T-helper 1 cell treated with Interleukin-12 subunit alpha and Interleukin-12 subunit beta and Interleukin-4 antibody, amounts not matched to agents 30 ng/mL and 1 ng/mL, for 36 hours (primary cell): Measurements from ENCODE around the gene RAB22A. TPM values are rescaled to one million over a fixed set of nuclear protein-coding genes. Genes with fewer than 3 reads are reported as not detected.
"Not testable (repeated sequence)": the region's sequence is repeated elsewhere in the genome, so short reads cannot be mapped to it uniquely, and the experiment has no call there.

ENCODE experiments used
- intact Hi-C: fragments of 100-400 bp; cut with micrococcal nuclease; formaldehyde crosslinking; loops from one replicate; pipeline ENCODE4 v1.15.1; 2024
- total RNA-seq: library from RNA; stranded (reverse); gene quantifications from 2 replicates; pipeline ENCODE4 v1.2.3, GENCODE V29; 2022

The RAB22A gene
- total RNA-seq, 1 donor from 2014 or later, result 18.2 TPM

GRCh38 chr20:58340853-58341252, 31.3 kb downstream of the RAB22A start:
- intact Hi-C loops, result no loop called here

DNA sequence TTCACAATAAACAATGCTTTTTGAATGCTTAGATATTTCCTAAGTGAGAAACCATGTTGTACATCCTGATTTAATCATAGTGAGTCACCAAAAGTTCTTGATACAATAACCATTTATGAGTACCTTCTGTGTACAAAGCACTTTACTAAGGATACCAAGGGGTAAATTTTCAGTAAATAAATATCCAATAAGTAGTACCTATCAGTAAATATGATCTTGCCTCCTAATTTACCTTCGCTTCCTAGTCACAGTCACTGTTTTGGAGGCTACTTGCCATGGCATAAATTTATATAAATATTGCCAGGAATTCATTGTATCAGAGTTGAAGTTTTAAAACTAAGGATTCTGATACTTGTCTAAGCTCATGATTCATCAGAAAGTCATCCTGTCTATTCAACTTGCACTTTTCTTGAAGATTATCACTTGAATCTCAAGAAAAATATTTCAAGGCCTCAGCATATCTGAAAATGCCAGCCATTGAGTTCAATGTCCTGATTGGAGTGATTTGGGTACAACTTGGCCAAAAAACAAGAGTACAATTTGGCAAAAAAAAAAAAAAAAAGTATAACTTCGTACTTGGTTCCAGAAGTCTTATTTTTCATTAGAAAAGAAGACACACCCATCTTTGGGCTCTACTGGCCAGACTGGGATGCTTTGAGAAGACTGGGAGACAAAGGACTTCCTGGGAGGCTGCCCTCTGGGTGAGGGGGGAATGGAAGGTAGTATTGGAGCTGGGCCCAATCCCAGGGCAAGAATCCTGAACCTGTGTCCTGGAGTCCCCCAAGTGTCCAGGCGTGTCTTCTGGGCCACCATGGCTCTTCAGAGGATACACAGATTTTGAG, 32.8 kb downstream of the RAB22A start:
- intact Hi-C loops, result no loop called here

- intact Hi-C loops, result no loop called here
These were observed 35.2 kb downstream of the RAB22A start for GRCh38 chr20:58344741-58345140.

- intact Hi-C loops, result no loop called here
These were observed 40.1 kb downstream of the RAB22A start for GRCh38 chr20:58349570-58349969.

DNA sequence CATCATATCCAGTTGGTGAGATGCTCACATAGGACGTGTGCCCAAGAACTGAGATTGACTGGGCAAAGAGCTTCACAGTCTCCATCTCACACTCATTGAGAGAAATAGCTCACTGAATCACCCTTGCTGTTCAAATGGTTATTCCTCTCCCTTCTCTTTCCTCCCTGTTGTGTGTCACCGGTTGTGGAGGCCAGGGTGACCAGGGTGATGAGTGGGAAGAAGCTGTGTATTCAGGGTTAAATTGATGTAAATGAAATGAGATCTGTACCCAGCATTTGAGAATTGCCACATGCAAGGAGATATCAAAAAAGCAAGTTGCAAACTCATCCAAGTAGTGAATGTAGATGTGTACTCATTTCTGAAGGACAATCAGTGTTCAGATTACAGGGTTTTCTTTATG, 43.0 kb downstream of the RAB22A start:
- intact Hi-C loops, result no loop called here

GRCh38 chr20:58359441-58359840, 49.9 kb downstream of the RAB22A start:
- intact Hi-C loops, result no loop called here

DNA sequence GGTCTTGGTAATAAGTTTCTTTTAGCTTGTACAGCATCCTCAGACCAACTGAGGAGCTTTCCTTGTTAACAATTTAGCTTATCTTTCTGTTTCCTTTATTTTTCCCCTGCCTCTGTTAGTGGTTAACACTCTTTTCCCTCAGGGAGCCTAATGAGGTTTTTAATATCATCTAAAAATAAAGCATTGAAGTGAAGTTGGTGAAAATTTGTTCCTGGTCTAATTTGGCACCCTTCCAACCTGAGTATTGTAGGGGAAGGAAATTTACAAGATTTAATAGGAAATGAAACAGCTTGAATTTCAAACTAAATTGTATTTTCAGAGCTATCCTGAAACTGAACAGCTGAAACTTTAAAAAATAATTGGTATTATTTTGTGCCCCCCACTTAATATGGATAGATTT, 51.4 kb downstream of the RAB22A start:
- intact Hi-C loops, result no loop called here

DNA sequence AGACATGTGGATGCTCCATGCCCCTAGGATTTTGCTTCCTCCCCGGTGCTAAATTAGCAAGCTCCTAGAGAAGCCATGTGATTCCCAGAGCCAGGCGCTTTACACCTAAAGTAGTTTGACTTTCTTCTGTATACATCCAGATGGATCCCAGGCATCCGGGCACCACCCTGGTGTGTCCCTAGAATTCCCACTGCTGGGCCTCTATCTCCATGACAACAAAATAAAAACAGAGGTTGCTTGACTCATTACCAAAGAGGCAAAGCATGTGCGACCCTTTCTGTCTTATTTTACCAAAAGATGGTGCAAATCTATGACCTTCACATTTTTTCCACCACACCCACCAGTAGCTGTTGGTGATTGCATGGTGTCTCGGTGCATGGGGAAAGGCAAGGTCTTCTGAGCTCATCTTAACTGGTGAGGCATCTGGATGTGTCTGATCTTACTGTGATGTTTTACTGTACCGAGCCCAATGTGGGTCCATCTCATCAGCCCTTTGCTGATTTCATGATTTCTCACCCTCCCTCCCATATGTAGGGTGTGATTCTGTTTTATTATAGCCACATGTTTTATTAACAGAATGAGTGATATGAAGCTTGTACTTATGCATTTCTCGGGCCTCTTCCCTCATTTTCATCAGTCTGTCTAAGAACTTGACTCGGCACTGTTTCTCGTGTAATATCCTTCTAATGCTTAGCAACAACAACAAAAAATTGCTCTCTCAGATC, 52.1 kb downstream of the RAB22A start:
- intact Hi-C loops, result no loop called here

DNA sequence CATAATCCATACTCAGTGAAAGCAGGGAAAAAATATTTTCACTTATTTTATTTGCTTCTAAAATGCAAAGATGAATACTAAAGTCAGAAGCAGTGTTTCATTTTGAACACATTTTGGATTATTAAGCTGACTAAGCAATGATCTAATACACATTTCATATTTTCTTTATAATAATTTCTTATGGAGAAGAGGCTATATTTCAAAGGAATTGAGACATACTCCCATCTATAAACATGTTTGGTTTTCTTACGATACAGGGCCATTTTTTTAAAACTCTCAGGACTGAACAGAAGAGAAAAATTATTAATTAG, 52.6 kb downstream of the RAB22A start:
- intact Hi-C loops, result no loop called here

GRCh38 chr20:58362970-58363369, 53.5 kb downstream of the RAB22A start:
- intact Hi-C loops, result no loop called here

DNA sequence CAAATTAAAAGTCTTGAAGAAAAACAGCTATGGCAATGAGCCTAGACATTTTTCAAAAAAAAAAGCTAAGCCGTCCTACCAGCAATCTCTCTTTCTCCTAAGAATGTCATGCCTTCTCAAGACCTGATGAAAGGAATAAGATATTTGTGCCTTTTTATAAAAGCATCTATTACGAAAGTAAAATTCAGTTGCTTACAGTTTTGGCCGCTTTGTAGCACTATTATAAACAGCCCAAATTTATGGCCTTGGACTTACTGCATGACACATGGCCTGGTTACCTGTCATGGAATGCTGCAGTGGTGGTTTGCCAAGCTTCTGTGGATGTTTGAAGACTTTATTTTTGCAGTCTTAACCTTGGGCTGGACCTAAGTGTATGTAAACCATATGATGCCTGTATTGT, 57.4 kb downstream of the RAB22A start:
- intact Hi-C loops, result no loop called here

GRCh38 chr20:58372806-58373205, 63.3 kb downstream of the RAB22A start:
- intact Hi-C loops, result no loop called here

- intact Hi-C loops, result not testable (repeated sequence)
These were observed 63.8 kb downstream of the RAB22A start for GRCh38 chr20:58373296-58373695.

- intact Hi-C loops, result no loop called here
These were observed 64.7 kb downstream of the RAB22A start for GRCh38 chr20:58374027-58374850.

- intact Hi-C loops, result no loop called here
These were observed 65.6 kb downstream of the RAB22A start for GRCh38 chr20:58374906-58375758.

DNA sequence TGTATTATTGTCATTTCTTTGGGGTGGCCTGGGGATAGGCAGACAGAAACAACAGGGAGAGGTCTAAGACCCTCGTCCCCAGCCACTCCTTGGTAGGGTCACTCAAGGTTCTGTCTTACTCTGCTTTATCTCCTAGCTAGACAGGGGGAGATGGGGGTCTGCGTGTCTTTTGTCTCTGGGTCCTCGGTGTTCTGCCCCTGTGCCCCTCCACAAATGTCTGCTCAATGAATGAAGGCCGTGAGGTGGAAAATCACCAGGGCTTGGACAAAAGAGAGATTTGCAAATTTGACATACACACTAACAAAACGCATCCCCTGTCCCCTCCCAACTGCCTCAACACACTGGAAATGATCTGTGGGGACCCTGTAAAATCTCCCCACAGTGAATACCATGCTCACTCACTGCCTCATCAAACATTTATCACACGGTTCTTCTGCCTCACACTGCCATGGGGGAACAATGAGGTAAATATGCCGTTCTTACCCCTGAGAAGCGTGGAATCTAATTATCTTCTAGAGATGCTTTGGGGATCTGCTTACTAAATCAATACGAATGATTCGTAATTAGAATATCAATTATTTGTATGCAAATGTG, 66.3 kb downstream of the RAB22A start:
- intact Hi-C loops, result no loop called here

- intact Hi-C loops, result no loop called here
These were observed 67.5 kb downstream of the RAB22A start for GRCh38 chr20:58377017-58377416.

- intact Hi-C loops, result no loop called here
These were observed 68.4 kb downstream of the RAB22A start for GRCh38 chr20:58377766-58378401.

- intact Hi-C loops, result no loop called here
These were observed 69.2 kb downstream of the RAB22A start for GRCh38 chr20:58378704-58379103.

- intact Hi-C loops, result no loop called here
These were observed 72.1 kb downstream of the RAB22A start for GRCh38 chr20:58381627-58382026.
